PC-3 (cell line): Measurements from ENCODE around the gene PEX11G. TPM values are rescaled to one million over a fixed set of nuclear protein-coding genes. Genes with fewer than 3 reads are reported as not detected.

Experiments used
- ATAC-seq: fragments of 200-7000 bp; cut with Tn5 transposase; 2 replicates; pipeline ENCODE4 v1.9.1; 2020; ENCODE audit warnings: mild to moderate bottlenecking, moderate library complexity
- BruUV-seq: library from RNA; stranded (reverse); fragments of 400-500 nt; replicated peaks from 2 replicates; lab custom pipeline; 2021; lab: Mats Ljungman, UMichigan
- CTCF ChIA-PET: fragments of 300-600 bp; sonication (Branson Sonifier 250); formaldehyde crosslinking; loops from one replicate; lab custom pipeline; 2022; ENCODE audit warnings: antibody characterized with exemption; lab: Charles Lee
- POLR2A ChIA-PET: fragments of 300-600 bp; sonication (Branson Sonifier 250); formaldehyde crosslinking; loops from one replicate; lab custom pipeline; 2022; ENCODE audit warnings: antibody characterized with exemption; ENCODE audit not compliant: unreplicated experiment; lab: Charles Lee
- DNase-seq: peaks from one replicate; pipeline ENCODE4 v3.0.0-alpha.2; 2015
- H2AFZ ChIP-seq: fragments of 300-600 bp; sonication (generic); 2 replicates; pipeline ENCODE4 v1.6.0; 2016; ENCODE audit warnings: antibody characterized with exemption, low read length
- H3F3A ChIP-seq: fragments of 300-600 bp; sonication (generic); one replicate; pipeline ENCODE4 v1.6.0; 2017; ENCODE audit warnings: antibody characterized with exemption, low read length, control low read depth, mild to moderate bottlenecking; ENCODE audit not compliant: unreplicated experiment
- H3K27ac ChIP-seq: fragments of 300-600 bp; sonication (generic); 2 replicates; pipeline ENCODE4 v1.5.1; 2016; ENCODE audit warnings: mild to moderate bottlenecking, low read length
- H3K27me3 ChIP-seq: fragments of 300-600 bp; sonication (generic); 2 replicates; pipeline ENCODE4 v1.6.1; 2016; ENCODE audit warnings: low read length, mixed read lengths
- H3K36me3 ChIP-seq: fragments of 300-600 bp; sonication (generic); 2 replicates; pipeline ENCODE4 v1.6.1; 2016; ENCODE audit warnings: low read depth, mixed run types, low read length, mixed read lengths
- H3K4me1 ChIP-seq: fragments of 300-600 bp; sonication (generic); 2 replicates; pipeline ENCODE4 v1.5.1; 2016; ENCODE audit warnings: low read length; ENCODE audit not compliant: insufficient read depth
- H3K4me2 ChIP-seq: fragments of 300-600 bp; sonication (generic); 2 replicates; pipeline ENCODE4 v1.6.0; 2016; ENCODE audit warnings: low read length
- H3K4me3 ChIP-seq: fragments of 300-600 bp; sonication (generic); 2 replicates; pipeline ENCODE4 v1.5.1; 2016; ENCODE audit warnings: mild to moderate bottlenecking, low read length, mixed read lengths
- H3K79me2 ChIP-seq: fragments of 300-600 bp; sonication (generic); 2 replicates; pipeline ENCODE4 v1.6.1; 2017; ENCODE audit warnings: low read length, mixed read lengths
- H3K9ac ChIP-seq: fragments of 300-600 bp; sonication (generic); 2 replicates; pipeline ENCODE4 v1.6.0; 2016; ENCODE audit warnings: mild to moderate bottlenecking, low read length
- H3K9me2 ChIP-seq: fragments of 300-600 bp; sonication (generic); replicated peaks from 2 replicates; pipeline ENCODE4 v1.6.1; 2016; ENCODE audit warnings: mixed run types, low read length, mixed read lengths
- H3K9me3 ChIP-seq: fragments of 300-600 bp; sonication (generic); 2 replicates; pipeline ENCODE4 v1.6.1; 2016; ENCODE audit warnings: low read length, mixed read lengths
- H4K20me1 ChIP-seq: fragments of 300-600 bp; sonication (generic); 2 replicates; pipeline ENCODE4 v1.6.1; 2016; ENCODE audit warnings: low read length, mixed read lengths
- CTCF ChIP-seq: fragments of 300-600 bp; sonication (generic); conservative IDR thresholded peaks from 2 replicates; pipeline ENCODE4 v1.5.1; 2017; ENCODE audit warnings: antibody characterized with exemption, low read depth, mild to moderate bottlenecking, low read length
- EZH2 ChIP-seq: fragments of 300-600 bp; sonication (generic); IDR thresholded peaks from one replicate; pipeline ENCODE4 v1.6.1; 2017; ENCODE audit warnings: antibody characterized with exemption, mild to moderate bottlenecking, low read length; ENCODE audit not compliant: unreplicated experiment
- EZH2phosphoT487 ChIP-seq: fragments of 300-600 bp; sonication (generic); IDR thresholded peaks from 2 replicates; pipeline ENCODE4 v1.6.1; 2018; ENCODE audit warnings: mild to moderate bottlenecking, antibody characterized with exemption, low read length, borderline replicate concordance
- intact Hi-C: fragments of 100-400 bp; cut with micrococcal nuclease; formaldehyde crosslinking; loops from 2 replicates; pipeline ENCODE4 v1.9.0; 2023
- total RNA-seq: library from RNA; depleted of rRNA; stranded (reverse); fragments of >200 nt; gene quantifications from 2 replicates; pipeline ENCODE4 v1.2.3, GENCODE V29; 2014

The PEX11G gene
- total RNA-seq, 1 experiment from 2014 or later, result 6.6 TPM

GRCh38 chr19:7476241-7476640 is 12.6 kb downstream of the PEX11G start:
- Histone ChIP-seq H3K4me3 (no peak overlapping the region), H3K9me3 (no peaks in the 10 kb centered on the region), H4K20me1 (no peaks in the 10 kb centered on the region), H2AFZ (no peak overlapping the region), H3K36me3 (no peaks in the 10 kb centered on the region; the same call in 1 of the 2 replicates), H3K79me2 (no peaks in the 10 kb centered on the region), H3K9me2 (no peaks in the 10 kb centered on the region), H3K4me2 (no peak overlapping the region), H3K27ac (no peak overlapping the region), H3F3A (no peaks in the 10 kb centered on the region), H3K27me3 (no peaks in the 10 kb centered on the region), H3K4me1 (no peaks in the 10 kb centered on the region), H3K9ac (no peak overlapping the region)
- ATAC-seq (peak; percentile 17; the same call in 1 of the 2 replicates), DNase-seq (no peak)
- ChIA-PET CTCF (no interaction called here), POLR2A (no interaction called here)
- no TSS peak for BruUV-seq
- TF ChIP-seq CTCF, result no peak
- TF ChIP-seq EZH2phosphoT487, result no peak
- TF ChIP-seq EZH2, result no peak
- intact Hi-C loops, result no loop called here

DNA sequence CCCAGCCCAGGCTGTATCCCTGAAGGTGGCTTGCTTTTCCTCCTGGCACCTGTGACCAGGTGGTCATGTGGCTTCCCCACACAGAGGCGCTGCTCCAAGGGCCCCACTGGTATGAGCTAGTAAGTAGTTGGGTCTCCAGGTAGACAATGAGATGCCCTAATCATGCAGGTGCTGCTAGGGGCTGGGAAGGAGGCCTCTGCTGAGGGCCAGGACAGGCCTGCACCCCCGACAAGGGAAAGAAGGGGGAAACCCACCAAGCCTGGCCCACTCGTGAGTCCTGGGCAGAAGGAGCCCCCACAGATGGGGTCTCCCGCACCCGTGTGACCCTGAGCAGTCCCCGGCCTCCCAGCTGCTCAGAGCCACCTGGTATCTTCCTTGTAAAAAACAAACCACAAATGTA is 13.2 kb downstream of the PEX11G start:
- Histone ChIP-seq H3K27ac (no peak overlapping the region), H3K79me2 (no peaks in the 10 kb centered on the region), H3K9ac (no peak overlapping the region), H3K9me3 (no peaks in the 10 kb centered on the region), H3K9me2 (no peaks in the 10 kb centered on the region), H3K4me1 (no peaks in the 10 kb centered on the region), H3F3A (no peaks in the 10 kb centered on the region), H3K4me3 (no peak overlapping the region), H3K36me3 (peaks cover 5% of the 10 kb centered on the region; the same call in 1 of the 2 replicates), H3K4me2 (no peak overlapping the region), H4K20me1 (no peaks in the 10 kb centered on the region), H2AFZ (no peak overlapping the region), H3K27me3 (no peaks in the 10 kb centered on the region)
- CTCF ChIA-PET, result no interaction called here
- intact Hi-C loops, result no loop called here
- BruUV-seq, result no TSS peak
- TF ChIP-seq EZH2 (no peak), CTCF (no peak), EZH2phosphoT487 (no peak)
- DNase-seq, result no peak
- POLR2A ChIA-PET, result interaction anchor here (0.6 kb wide), 1 partner anchor 422 kb away, joined by 7 read pairs; no protein-coding TSS in a partner anchor
- ATAC-seq, result no peak

GRCh38 chr19:7471696-7472615 is 16.9 kb downstream of the PEX11G start:
- CTCF ChIA-PET, result no interaction called here
- POLR2A ChIA-PET, result no interaction called here
- H2AFZ ChIP-seq, result no peak overlapping the region
- no peak overlapping the region for H3K27ac ChIP-seq
- no peak overlapping the region for H3K4me3 ChIP-seq
- H3F3A ChIP-seq, result no peaks in the 10 kb centered on the region
- ATAC-seq (no peak), DNase-seq (no peak)
- H3K9ac ChIP-seq, result no peak overlapping the region
- H3K9me2 ChIP-seq, result no peaks in the 10 kb centered on the region
- H3K9me3 ChIP-seq, result no peaks in the 10 kb centered on the region
- H3K79me2 ChIP-seq, result no peaks in the 10 kb centered on the region
- no peak for TF ChIP-seq EZH2
- no peak for TF ChIP-seq EZH2phosphoT487
- no peak for TF ChIP-seq CTCF
- no peaks in the 10 kb centered on the region for H3K27me3 ChIP-seq
- no peaks in the 10 kb centered on the region for H4K20me1 ChIP-seq
- no peaks in the 10 kb centered on the region for H3K4me1 ChIP-seq
- intact Hi-C loops, result no loop called here
- peaks cover 6% of the 10 kb centered on the region; the same call in 1 of the 2 replicates for H3K36me3 ChIP-seq
- BruUV-seq, result TSS peak; percentile 13
- no peak overlapping the region for H3K4me2 ChIP-seq
